ENCODE measurements around the gene SMIM41. TPM values are rescaled to one million over a fixed set of nuclear protein-coding genes. Genes with fewer than 3 reads are reported as not detected.

SMIM41 gene
- total RNA-seq, 1 donor from 2014 or later = not detected

DNA sequence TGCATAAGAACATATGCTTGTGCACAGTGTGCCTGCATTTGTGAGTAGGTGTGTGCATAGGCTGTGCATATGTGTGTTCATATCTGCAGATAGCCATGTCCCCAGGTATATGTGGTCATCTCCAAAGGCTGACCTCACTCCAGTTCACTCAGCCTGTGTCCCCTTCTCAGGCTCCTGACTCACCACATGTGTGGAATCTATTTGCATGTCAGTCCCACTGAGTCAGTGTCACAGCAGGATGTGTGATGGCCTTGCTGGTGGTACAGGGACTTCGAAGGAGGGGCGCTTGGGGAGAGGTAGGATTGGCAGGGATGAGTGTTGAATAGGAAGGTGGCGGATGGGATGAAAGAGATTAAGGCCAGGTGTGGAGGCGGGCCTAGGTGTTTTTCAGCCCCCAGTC is 76.8 kb downstream of the SMIM41 start:
- H3K4me3 ChIP-seq (ENCODE audit: low read depth, low read length) = no peak overlapping the region
- DNase-seq (ENCODE audit: low read depth) = no peak
- TF ChIP-seq CTCF (conservative IDR thresholded peaks at IDR 0.05; ENCODE audit: low read depth, low read length) = no peak

GRCh38 chr12:52156757-52157565 is 77.5 kb downstream of the SMIM41 start:
- DNase-seq (ENCODE audit: low read depth) = no peak
- H3K4me3 ChIP-seq (ENCODE audit: low read depth, low read length) = no peak overlapping the region
- TF ChIP-seq CTCF (conservative IDR thresholded peaks at IDR 0.05; ENCODE audit: low read depth, low read length) = peak; percentile 99

DNA sequence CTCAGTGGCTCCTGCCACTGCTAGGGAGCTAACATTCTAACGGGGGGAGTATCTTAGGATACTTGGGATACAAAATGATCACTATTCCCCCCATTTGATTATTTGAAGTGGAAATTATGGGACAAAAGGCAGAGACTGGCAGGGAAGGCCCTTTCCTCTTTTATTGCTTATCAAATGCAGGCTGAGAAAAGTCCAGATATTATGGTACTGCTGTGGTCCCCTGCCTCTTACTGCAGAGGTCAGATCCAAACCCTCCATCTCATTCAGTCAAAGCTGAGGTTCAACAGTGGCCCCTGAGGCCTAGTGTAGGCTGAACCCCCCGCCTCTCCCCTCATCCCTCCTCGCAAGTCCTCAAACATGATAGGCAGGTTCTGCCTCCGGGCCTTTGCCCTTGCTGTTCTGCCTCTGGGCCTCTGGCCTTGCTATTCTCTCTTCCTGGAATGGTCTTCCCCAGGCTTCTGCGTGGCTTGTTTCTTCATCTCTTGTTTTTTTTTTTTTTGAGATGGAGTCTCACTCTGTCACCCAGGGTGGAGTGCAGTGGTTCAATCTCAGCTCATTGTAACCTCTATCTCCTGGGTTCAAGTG is 78.2 kb downstream of the SMIM41 start:
- no peak for DNase-seq (ENCODE audit: low read depth)
- H3K4me3 ChIP-seq (ENCODE audit: low read depth, low read length) = no peak overlapping the region
- TF ChIP-seq CTCF (conservative IDR thresholded peaks at IDR 0.05; ENCODE audit: low read depth, low read length) = no peak

Other genes starting within 250 kb of the SMIM41 start
- 0.29 and 3.7 TPM in 2 replicates for gene FIGNL2, start 231.0 kb upstream of the SMIM41 start, total RNA-seq
- gene ANKRD33, start 191.6 kb upstream of the SMIM41 start, total RNA-seq = not detected in 2 replicates
- gene ACVRL1, start 172.2 kb upstream of the SMIM41 start, total RNA-seq = 2.4 and 3.6 TPM in 2 replicates
- gene ACVR1B, start 128.0 kb upstream of the SMIM41 start, total RNA-seq = 14.0 and 23.4 TPM in 2 replicates
- 1.7 and 2.9 TPM in 2 replicates for gene TAMALIN, start 72.8 kb upstream of the SMIM41 start, total RNA-seq
- gene NR4A1, start 28.3 kb upstream of the SMIM41 start, total RNA-seq = 2.2 and 4.3 TPM in 2 replicates
- gene ATG101, start 9.7 kb upstream of the SMIM41 start, total RNA-seq = 66.2 and 71.3 TPM in 2 replicates
- 18.0 and 32.1 TPM in 2 replicates for gene KRT80, start 112.3 kb downstream of the SMIM41 start, total RNA-seq
- gene KRT7, start 153.5 kb downstream of the SMIM41 start, total RNA-seq = 495 and 768 TPM in 2 replicates
- gene KRT86, start 194.9 kb downstream of the SMIM41 start, total RNA-seq = 2.2 and 2.7 TPM in 2 replicates
- 80.4 and 178 TPM in 2 replicates for gene KRT81, start 211.8 kb downstream of the SMIM41 start, total RNA-seq
- not detected in 2 replicates for gene KRT83, start 241.7 kb downstream of the SMIM41 start, total RNA-seq